ENCODE results near the gene ECT2L. TPM values are rescaled to one million over a fixed set of nuclear protein-coding genes. Genes with fewer than 3 reads are reported as not detected.

The ECT2L gene
- total RNA-seq, 1 experiment from 2014 or later, result not detected

- Histone ChIP-seq H3K4me1 (replicated peaks; ENCODE audit: insufficient read depth) (no peaks in the 10 kb centered on the region), H3K4me3 (no peak overlapping the region), H3K27me3 (ENCODE audit: insufficient read depth, low read depth) (no peaks in the 10 kb centered on the region), H3K9me3 (ENCODE audit: insufficient read depth, low read depth) (no peaks in the 10 kb centered on the region), H3F3A (ENCODE audit: insufficient read depth, low read depth) (no peaks in the 10 kb centered on the region), H3K4me2 (no peak overlapping the region), H3K79me2 (ENCODE audit: low read depth) (no peaks in the 10 kb centered on the region), H2AFZ (no peak overlapping the region), H3K9me2 (ENCODE audit: insufficient read depth) (no peaks in the 10 kb centered on the region), H4K20me1 (ENCODE audit: insufficient read depth) (no peaks in the 10 kb centered on the region), H3K27ac (no peak overlapping the region), H3K36me3 (ENCODE audit: low read depth) (no peaks in the 10 kb centered on the region)
- BruUV-seq (replicated peaks), result no TSS peak
- ChIA-PET POLR2A (ENCODE audit: unreplicated experiment) (no interaction called here), CTCF (no interaction called here)
- TF ChIP-seq CTCF (conservative IDR thresholded peaks at IDR 0.05), result no peak
- DNase-seq, result no peak
- intact Hi-C loops (cut with micrococcal nuclease; ENCODE audit: unreplicated experiment), result no loop called here
Observed at GRCh38 chr6:138803861-138804260, 8.0 kb downstream of the ECT2L start.

GRCh38 chr6:138805016-138805765 lies 9.3 kb downstream of the ECT2L start:
- H3K36me3 ChIP-seq (ENCODE audit: low read depth), result no peaks in the 10 kb centered on the region
- H3K9me2 ChIP-seq (ENCODE audit: insufficient read depth), result no peaks in the 10 kb centered on the region
- no peaks in the 10 kb centered on the region for H3K27me3 ChIP-seq (ENCODE audit: insufficient read depth, low read depth)
- no peak for TF ChIP-seq CTCF (conservative IDR thresholded peaks at IDR 0.05)
- no peak for TF ChIP-seq EZH2 (IDR thresholded peaks at IDR 0.05; ENCODE audit: low read depth)
- no peaks in the 10 kb centered on the region for H3K79me2 ChIP-seq (ENCODE audit: low read depth)
- H2AFZ ChIP-seq, result no peak overlapping the region
- no peaks in the 10 kb centered on the region for H3F3A ChIP-seq (ENCODE audit: insufficient read depth, low read depth)
- no peak overlapping the region for H3K4me3 ChIP-seq
- DNase-seq, result no peak
- POLR2A ChIA-PET (ENCODE audit: unreplicated experiment), result no interaction called here
- H3K4me1 ChIP-seq (replicated peaks; ENCODE audit: insufficient read depth), result no peaks in the 10 kb centered on the region
- intact Hi-C loops (cut with micrococcal nuclease; ENCODE audit: unreplicated experiment), result no loop called here
- H3K9me3 ChIP-seq (ENCODE audit: insufficient read depth, low read depth), result peaks cover 5% of the 10 kb centered on the region
- H4K20me1 ChIP-seq (ENCODE audit: insufficient read depth), result no peaks in the 10 kb centered on the region
- CTCF ChIA-PET, result interaction anchor here (0.6 kb wide), 1 partner anchor 775 kb away, joined by 3 read pairs; no protein-coding TSS in a partner anchor
- H3K4me2 ChIP-seq, result no peak overlapping the region
- no TSS peak for BruUV-seq (replicated peaks)
- no peak overlapping the region for H3K27ac ChIP-seq

- CTCF ChIA-PET, result interaction anchor here (0.6 kb wide), 1 partner anchor 806 kb away, joined by 5 read pairs; no protein-coding TSS in a partner anchor
Observed at GRCh38 chr6:138806889-138807288, 11.0 kb downstream of the ECT2L start.

More at GRCh38 chr6:138806889-138807288, 11.0 kb downstream of the ECT2L start:
- no peaks in the 10 kb centered on the region for H4K20me1 ChIP-seq (ENCODE audit: insufficient read depth)
- no peak overlapping the region for H2AFZ ChIP-seq
- no peaks in the 10 kb centered on the region for H3K4me1 ChIP-seq (replicated peaks; ENCODE audit: insufficient read depth)
- POLR2A ChIA-PET (ENCODE audit: unreplicated experiment), result no interaction called here
- peaks cover 5% of the 10 kb centered on the region for H3K9me3 ChIP-seq (ENCODE audit: insufficient read depth, low read depth)
- no peak overlapping the region for H3K27ac ChIP-seq
- H3K36me3 ChIP-seq (ENCODE audit: low read depth), result no peaks in the 10 kb centered on the region
- no peak overlapping the region for H3K4me3 ChIP-seq
- intact Hi-C loops (cut with micrococcal nuclease; ENCODE audit: unreplicated experiment), result no loop called here
- H3K9me2 ChIP-seq (ENCODE audit: insufficient read depth), result no peaks in the 10 kb centered on the region
- no peak overlapping the region for H3K4me2 ChIP-seq
- H3F3A ChIP-seq (ENCODE audit: insufficient read depth, low read depth), result no peaks in the 10 kb centered on the region
- no TSS peak for BruUV-seq (replicated peaks)
- DNase-seq, result no peak
- no peak for TF ChIP-seq CTCF (conservative IDR thresholded peaks at IDR 0.05)
- TF ChIP-seq EZH2 (IDR thresholded peaks at IDR 0.05; ENCODE audit: low read depth), result no peak
- no peaks in the 10 kb centered on the region for H3K27me3 ChIP-seq (ENCODE audit: insufficient read depth, low read depth)
- no peaks in the 10 kb centered on the region for H3K79me2 ChIP-seq (ENCODE audit: low read depth)

Measured in PC-9 (cell line).